NCI-H748 (cell line): ENCODE data around the gene PDLIM5.

ENCODE experiments used
- DNase-seq: peaks from one replicate; lab custom pipeline; 2025; ENCODE audit not compliant: unreplicated experiment; lab: John Stamatoyannopoulos, UW

Gene PDLIM5

GRCh38 chr4:94420356-94420755 lies 31.4 kb upstream of the PDLIM5 start:
- no peak for DNase-seq

GRCh38 chr4:94426783-94427182 lies 25.0 kb upstream of the PDLIM5 start:
- no peak for DNase-seq

- DNase-seq, result no peak
Observed at GRCh38 chr4:94428884-94429283, 22.9 kb upstream of the PDLIM5 start.

- no peak for DNase-seq
Observed at GRCh38 chr4:94430406-94430805, 21.3 kb upstream of the PDLIM5 start.

- DNase-seq, result no peak
Observed at GRCh38 chr4:94431388-94431787, 20.4 kb upstream of the PDLIM5 start.

- DNase-seq, result no peak
Observed at GRCh38 chr4:94434505-94434904, 17.2 kb upstream of the PDLIM5 start.

- peak; percentile 64 for DNase-seq
Observed at GRCh38 chr4:94435874-94436273, 15.9 kb upstream of the PDLIM5 start.

GRCh38 chr4:94436512-94436911 lies 15.2 kb upstream of the PDLIM5 start:
- peak; percentile 37 for DNase-seq

- no peak for DNase-seq
Observed at GRCh38 chr4:94439606-94440005, 12.1 kb upstream of the PDLIM5 start.

- no peak for DNase-seq
Observed at GRCh38 chr4:94441838-94442237, 9.9 kb upstream of the PDLIM5 start.

- no peak for DNase-seq
Observed at GRCh38 chr4:94442251-94442650, 9.5 kb upstream of the PDLIM5 start.

- no peak for DNase-seq
Observed at GRCh38 chr4:94446386-94446785, 5.4 kb upstream of the PDLIM5 start.

- DNase-seq, result no peak
Observed at GRCh38 chr4:94447754-94448411, 3.9 kb upstream of the PDLIM5 start.

GRCh38 chr4:94448815-94449375 lies 2.8 kb upstream of the PDLIM5 start:
- no peak for DNase-seq

- DNase-seq, result no peak
Observed at GRCh38 chr4:94451051-94451694, 569 bp upstream of the PDLIM5 start.

- peak; percentile 35 for DNase-seq
Observed at GRCh38 chr4:94452476-94453371, 982 bp downstream of the PDLIM5 start.

GRCh38 chr4:94453391-94453963 lies 1.7 kb downstream of the PDLIM5 start:
- no peak for DNase-seq

- no peak for DNase-seq
Observed at GRCh38 chr4:94454405-94454804, 2.7 kb downstream of the PDLIM5 start.

GRCh38 chr4:94455081-94455480 lies 3.3 kb downstream of the PDLIM5 start:
- no peak for DNase-seq

- no peak for DNase-seq
Observed at GRCh38 chr4:94457692-94458106, 6.0 kb downstream of the PDLIM5 start.

- DNase-seq, result no peak
Observed at GRCh38 chr4:94458682-94459081, 6.9 kb downstream of the PDLIM5 start.
